NCI-H1694 treated with DMSO at 0.1 percent for 48 hours (cell line): ENCODE results near the gene REXO4.

ENCODE experiments used
- DNase-seq: peaks from one replicate; lab custom pipeline; 2025; lab: John Stamatoyannopoulos, UW

The REXO4 gene

DNA sequence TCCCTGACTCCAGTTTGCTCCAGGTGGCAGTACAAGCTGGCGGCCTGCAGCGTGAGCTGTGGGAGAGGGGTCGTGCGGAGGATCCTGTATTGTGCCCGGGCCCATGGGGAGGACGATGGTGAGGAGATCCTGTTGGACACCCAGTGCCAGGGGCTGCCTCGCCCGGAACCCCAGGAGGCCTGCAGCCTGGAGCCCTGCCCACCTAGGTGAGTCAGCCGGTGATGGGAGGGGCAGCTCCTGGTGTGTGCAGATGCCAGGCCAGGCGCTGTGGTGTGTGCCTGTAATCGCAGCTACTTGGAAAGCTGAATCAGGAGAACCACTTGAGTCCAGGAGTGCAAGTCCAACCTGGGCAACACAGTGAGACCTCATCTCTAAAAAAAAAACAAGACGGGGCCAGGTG lies 31.9 kb upstream of the REXO4 start:
- DNase-seq = no peak

DNA sequence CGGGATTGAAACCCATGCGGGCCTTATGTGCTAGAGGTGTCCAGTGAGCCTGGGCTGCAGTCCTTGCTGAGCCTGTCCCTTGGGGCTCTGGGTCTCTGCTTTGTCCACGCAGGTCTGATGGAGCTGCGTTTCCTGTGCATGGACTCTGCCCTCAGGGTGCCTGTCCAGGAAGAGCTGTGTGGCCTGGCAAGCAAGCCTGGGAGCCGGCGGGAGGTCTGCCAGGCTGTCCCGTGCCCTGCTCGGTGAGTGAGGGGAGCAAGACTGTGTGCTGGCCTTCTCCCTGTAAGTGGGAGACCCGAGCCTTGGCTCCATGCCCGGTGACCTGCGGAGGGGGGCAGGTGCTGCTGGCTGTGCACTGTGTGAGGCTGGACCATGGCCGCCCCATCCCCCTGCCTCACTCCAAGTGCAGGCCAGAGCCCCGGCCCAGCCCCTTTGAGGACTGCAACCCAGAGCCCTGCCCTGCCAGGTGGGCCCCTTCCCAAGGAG lies 30.7 kb upstream of the REXO4 start:
- no peak for DNase-seq

DNA sequence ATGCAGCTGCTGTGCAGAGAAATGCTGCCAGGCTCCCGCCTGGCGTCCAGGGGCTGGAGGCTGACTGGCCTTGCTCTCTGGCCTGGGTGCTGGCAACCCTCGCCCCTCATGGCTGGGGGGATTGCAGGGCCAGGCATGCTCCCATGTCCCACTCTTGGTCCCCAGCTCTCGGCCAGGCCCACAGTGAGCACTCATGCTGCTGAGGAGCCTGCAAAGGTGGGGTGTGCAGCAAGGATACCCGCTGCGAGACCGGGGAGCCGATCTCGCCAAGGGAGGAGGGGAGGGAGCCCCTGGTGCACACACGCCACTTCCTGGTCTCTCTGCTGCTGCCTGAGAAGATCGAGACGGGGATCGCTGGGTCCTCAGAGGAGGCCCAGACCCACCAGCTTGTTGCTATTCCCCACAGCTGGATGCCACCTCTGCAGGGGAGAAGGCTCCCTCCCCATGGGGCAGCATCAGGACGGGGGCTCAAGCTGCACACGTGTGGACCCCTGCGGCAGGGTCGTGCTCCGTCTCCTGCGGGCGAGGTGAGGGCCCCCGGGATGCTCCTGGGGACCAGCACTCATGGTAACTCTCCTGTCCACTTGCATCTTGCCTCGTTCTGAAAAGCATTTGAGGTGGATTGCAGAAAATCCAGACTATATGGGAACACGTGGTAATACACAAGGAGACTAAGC lies 27.6 kb upstream of the REXO4 start:
- no peak for DNase-seq

DNA sequence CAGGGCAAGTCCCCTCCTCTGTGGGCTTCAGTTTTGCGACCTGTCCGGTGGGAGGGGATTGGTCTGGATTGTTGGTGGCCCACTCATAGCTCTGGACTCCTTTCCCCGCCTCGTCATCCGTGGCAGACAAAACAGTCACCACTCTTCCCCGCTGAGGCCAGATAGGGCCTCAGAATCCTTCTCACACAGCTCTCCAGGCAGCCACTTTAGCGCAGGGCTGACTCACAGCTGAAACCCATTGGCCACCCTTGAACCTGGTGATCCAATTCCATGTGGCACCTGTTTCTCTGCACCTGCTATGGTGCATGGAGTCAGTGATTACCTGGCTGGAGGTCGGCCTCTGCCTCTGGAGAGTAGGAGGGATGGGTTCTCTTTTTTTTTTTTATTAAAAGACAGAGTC lies 26.2 kb upstream of the REXO4 start:
- DNase-seq = no peak

DNA sequence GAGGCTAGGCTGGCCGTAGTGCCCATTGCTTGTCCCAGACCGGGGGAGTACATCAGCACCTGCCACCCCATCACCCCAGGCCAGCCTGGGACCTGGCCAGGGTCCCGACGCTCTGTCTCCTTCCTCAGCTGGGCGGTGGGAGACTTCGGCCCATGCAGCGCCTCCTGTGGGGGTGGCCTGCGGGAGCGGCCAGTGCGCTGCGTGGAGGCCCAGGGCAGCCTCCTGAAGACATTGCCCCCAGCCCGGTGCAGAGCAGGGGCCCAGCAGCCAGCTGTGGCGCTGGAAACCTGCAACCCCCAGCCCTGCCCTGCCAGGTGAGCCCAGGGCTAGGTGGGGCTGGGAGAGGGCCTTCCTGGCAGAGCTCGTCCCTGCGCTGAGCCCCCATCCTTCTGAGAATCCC lies 25.4 kb upstream of the REXO4 start:
- DNase-seq = no peak

DNA sequence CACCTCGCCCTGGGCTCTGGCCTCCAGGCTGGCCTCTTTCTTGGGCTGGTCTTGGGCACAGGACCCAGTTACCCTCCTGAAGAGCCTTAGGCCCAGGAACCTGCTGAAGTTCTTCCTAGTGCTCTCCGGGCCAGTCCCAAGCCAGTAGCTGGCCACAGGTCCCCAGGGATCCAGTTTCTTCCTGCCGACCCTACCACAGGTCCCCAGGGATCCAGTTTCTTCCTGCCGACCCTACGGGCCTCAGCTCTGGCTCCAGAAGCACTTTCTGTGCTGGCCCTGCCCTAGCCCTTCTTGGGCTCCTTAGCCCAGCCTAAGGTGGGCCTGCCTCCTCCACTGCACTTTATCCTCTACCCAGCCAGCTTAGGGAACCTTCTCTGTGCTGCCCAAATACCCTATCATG lies 23.8 kb upstream of the REXO4 start:
- no peak for DNase-seq

DNA sequence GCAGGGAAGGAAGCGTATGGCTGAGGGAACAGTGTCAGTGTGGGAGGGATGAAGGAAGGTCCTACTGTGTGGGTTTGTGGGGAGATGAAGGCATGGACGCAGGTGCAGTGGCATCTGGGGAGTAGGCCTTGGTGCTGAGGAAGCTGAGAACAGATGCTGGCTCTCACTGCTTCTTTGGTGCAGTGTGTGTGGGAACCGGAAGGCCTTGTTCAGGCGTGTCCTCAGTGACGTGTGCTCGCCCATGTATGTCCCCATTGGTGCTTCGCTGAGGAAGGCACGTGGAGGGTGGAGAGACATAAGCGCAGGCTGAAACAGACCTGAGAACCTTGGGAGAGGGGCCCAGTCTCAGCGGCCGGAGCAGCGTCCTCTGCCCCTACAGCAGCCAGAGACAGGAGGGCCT lies 23.1 kb upstream of the REXO4 start:
- no peak for DNase-seq

DNA sequence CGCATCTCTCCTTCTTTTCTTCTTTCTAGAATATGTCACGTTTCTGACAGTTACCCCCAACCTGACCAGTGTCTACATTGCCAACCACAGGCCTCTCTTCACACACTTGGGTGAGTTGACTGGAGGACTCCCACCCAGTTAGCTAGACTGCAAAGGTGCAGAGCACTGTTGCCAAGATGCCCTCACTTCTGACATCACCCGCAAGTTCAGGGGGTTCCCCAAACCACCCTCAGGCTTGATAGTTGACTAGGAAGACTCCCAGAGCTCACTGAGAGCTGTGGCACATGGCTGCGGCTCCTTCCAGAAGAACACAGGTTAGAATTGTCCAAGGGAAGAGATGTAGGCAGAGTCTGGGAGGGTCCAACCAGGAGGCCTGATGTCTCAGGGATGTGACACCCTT lies 21.5 kb upstream of the REXO4 start:
- no peak for DNase-seq

DNA sequence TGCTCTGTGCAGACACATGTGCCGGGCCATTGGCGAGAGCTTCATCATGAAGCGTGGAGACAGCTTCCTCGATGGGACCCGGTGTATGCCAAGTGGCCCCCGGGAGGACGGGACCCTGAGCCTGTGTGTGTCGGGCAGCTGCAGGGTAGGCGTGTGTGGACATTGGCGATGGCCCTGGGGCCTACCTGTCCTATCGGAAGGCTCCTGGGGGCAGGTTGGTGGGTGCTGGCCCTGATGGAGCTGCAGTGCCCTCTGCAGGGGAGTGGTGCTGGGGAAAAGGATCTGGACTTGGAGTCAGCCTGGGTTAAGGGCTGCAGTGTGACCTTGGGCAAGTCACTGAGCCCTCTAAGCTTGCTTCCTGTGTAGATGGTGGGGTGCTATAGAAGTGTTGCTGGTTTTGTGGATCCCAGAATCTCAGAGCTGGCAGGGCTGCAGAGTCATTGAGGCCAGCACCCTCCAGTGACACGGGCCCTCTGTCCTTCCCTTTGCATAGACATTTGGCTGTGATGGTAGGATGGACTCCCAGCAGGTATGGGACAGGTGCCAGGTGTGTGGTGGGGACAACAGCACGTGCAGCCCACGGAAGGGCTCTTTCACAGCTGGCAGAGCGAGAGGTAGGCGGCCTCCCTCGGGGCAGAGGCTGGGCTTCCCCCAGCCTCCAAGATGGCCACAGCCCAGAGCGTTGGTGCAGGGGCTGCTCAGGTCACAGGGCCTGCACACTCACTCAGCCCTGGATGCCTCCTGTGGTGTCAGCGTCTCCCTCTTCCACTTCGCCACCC lies 20.1 kb upstream of the REXO4 start:
- DNase-seq = no peak

DNA sequence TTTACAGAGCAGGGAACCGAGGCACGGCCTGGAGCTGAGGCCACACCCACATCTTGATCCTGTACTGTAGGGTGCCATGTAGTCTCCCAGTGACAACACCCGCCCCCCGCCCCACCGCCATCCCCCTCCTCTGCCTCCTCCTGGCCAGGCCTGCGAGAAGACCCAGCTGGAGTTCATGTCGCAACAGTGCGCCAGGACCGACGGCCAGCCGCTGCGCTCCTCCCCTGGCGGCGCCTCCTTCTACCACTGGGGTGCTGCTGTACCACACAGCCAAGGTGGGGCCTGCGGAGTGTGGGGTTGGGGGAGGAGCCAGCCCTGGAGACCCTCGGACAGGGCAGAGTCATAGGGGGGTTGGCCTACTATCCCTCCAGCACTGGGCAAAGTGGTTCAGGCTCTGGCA lies 18.9 kb upstream of the REXO4 start:
- DNase-seq = no peak

DNA sequence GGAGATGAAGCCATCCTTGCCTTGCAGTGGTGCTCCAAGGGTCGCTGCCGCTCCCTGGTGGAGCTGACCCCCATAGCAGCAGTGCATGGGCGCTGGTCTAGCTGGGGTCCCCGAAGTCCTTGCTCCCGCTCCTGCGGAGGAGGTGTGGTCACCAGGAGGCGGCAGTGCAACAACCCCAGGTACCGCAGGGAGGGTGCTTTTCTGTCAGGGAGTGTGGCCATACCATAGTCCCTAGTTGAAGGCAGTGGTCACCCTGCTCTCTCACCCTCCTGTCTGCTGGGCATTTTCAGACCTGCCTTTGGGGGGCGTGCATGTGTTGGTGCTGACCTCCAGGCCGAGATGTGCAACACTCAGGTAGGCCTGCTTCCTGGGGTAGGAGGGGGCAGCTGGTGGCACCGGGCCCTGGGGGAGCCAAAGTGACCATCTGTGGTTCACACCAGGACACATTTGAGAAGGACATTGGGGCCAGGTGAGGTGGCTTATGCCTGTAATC lies 15.6 kb upstream of the REXO4 start:
- no peak for DNase-seq

DNA sequence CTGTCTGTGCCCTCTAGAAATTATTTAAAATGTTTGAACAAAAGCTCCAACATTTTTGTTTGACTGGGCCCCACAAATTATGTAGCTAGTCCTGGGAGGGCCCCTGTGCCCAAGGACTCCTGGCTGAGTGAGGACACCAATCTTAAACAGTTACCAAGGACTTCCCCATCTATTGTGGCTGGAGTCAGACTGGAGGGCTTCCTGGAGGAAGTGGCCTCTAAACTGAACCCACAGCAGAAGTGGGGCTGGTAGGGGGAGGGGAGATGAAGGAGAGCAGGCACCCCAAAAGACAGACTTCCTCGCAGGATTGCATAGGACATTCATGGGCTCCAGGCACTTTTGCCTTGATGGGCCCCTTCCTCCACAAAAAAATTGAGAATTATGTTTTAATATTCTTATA lies 12.4 kb upstream of the REXO4 start:
- DNase-seq = no peak

DNA sequence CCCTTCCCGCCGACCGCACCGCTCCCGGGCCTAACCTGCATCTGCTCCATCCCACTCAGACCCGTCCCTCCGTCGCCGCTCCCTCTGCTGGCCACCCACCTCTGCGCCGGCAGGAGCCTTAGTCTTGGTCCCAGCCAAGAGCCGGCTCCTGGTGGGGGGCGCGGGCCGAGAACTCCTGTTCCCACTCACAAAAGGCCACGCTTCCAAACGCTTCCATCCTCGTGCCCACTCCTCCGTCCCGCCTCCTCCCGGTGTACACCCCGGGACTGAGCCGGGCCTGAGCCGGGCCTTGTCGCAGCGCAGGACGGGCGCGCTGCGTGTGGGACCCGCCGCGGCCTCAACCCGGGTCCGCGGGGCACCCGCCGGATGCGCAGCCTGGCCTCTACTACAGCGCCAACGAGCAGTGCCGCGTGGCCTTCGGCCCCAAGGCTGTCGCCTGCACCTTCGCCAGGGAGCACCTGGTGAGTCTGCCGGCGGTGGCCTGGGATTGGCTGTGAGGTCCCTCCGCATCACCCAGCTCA lies 11.9 kb upstream of the REXO4 start:
- no peak for DNase-seq

DNA sequence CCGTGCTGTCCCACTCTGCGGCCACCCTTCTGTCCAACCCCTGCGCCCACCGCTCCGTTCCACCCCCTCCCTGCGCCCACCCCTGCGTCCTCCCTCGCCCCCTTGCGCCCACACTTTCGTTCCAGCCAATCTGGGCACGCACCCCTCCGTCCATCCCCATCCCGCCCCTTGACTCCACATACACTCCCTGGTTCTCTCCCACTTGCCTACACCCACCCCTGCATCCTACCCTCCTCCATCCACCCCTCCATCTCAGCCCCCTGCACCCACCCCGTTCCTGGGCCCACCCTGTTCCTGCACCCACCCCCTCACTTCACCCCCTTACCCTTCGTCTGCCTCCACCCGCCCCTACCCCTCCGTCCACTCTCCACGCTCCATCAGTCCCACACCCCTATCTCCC lies 11.4 kb upstream of the REXO4 start:
- DNase-seq = no peak

DNA sequence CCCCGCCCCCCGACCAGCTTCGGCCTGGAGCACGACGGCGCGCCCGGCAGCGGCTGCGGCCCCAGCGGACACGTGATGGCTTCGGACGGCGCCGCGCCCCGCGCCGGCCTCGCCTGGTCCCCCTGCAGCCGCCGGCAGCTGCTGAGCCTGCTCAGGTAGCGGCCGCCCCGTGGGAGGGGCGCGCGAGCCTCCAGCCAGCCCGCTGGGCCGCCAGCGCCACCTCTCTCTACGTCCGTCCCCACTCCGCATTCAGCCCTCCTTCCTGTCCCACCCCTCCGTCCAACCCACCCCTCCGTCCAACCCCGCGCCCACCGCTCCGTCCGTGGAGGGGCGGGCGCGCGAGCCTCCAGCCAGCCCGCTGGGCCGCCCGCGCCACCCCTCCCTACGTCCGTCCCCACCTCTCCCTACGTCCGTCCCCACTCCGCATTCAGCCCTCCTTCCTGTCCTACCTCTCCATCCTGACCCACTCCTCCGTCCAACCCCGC lies 10.8 kb upstream of the REXO4 start:
- DNase-seq = no peak

DNA sequence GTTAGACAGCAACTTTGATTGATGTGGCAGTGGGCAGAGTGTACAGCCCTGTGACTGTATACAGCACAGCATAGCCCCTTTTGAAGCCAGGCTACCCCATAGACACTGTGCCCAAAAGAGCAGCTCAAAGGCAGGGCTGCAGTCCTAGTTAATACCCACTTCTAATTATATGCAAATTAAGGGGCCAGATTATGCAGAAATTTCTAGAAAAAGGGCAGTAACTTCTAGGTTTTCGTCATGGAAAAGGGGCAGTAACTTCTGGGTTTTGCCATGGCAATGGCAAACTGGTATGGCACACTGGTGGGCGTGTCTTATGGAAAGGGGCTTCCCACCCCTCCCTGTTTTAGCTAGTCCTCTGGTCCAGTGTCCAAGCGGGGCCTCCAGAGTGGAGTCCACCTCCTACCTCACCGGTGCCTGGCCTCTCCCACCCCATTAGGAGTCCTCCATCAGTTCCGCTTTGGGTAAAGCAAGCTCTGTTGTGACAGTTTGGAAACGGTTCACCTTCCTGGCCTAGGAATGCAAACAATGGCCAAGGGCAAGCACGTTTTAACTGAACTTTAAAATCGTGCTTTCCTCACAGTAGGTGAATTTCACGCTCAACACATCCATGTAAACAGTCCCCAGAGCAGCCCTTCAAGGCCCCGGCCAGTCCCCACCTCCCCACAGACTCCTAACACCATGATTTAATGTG lies 10.0 kb upstream of the REXO4 start:
- no peak for DNase-seq

DNA sequence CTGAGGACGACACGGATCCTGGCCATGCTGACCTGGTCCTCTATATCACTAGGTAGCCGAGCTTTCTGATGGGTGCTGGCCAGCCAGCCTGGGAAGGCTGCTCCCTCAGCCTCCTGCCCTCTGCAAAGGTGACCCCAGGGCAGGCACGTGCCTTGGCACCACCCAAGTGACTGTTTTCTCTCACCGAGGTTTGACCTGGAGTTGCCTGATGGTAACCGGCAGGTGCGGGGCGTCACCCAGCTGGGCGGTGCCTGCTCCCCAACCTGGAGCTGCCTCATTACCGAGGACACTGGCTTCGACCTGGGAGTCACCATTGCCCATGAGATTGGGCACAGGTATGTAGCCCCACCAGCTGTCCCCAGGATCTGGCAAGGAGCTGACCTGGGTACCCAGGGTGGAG lies 8.2 kb upstream of the REXO4 start:
- no peak for DNase-seq

DNA sequence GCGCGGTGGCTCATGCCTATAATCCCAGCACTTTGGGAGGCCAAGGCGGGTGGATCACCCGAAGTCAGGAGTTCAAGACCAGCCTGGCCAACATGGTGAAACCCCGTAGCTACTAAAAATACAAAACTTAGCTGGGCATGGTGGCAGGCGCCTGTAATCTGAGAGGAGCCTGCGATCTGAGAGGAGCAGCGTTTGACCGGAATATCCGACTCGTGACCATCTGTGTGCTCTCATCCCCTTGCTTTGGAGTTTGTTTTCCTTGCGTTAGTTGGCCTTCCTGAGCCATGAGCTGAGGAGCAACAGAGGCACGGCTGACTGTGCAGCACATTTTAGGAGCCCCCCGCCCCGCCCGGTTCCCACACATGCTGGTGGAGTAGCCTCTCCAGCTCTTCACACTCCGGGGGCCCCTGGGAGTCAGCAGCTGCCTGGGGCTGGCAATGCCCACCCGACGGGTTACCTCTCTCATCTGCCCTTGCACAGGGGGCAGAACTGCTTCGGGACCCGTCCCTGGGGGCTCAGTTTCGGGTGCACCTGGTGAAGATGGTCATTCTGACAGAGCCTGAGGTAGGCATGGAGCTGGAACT lies 7.3 kb upstream of the REXO4 start:
- DNase-seq = no peak

DNA sequence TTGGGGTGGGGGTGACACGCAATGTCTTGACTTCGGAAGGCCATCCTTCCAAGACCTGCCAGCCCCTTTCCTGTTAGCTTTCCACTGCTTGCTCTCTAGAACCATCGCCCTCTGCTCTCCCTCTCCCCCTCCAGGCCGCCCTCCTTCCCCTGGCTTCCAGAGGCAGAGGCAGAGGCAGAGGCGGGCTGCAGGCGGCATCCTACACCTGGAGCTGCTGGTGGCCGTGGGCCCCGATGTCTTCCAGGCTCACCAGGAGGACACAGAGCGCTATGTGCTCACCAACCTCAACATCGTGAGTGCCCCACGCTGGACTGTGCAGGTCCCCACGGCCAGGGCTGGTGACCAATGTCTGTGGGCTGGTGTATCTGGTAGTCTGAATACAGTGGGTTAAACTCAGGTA lies 6.4 kb upstream of the REXO4 start:
- DNase-seq = no peak

DNA sequence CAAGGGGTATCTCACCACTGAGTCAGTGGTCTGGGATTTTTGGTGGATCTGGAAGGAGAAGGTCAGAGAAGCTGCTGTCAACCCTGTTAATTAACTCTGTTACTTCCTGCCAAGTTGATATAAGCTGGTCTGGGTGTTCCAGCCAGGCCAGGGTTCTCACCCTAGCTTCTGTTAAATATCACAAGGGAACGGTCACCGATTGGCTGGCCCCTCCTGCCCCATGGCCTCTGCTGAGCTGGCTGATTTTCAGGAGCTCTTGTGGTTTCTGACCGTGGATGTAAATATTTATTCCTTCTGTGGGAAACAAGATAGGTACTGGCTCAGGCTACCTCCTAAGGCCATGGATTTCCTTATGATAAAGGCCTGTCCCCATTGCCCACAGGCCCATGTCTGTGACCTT lies 5.4 kb upstream of the REXO4 start:
- no peak for DNase-seq

DNA sequence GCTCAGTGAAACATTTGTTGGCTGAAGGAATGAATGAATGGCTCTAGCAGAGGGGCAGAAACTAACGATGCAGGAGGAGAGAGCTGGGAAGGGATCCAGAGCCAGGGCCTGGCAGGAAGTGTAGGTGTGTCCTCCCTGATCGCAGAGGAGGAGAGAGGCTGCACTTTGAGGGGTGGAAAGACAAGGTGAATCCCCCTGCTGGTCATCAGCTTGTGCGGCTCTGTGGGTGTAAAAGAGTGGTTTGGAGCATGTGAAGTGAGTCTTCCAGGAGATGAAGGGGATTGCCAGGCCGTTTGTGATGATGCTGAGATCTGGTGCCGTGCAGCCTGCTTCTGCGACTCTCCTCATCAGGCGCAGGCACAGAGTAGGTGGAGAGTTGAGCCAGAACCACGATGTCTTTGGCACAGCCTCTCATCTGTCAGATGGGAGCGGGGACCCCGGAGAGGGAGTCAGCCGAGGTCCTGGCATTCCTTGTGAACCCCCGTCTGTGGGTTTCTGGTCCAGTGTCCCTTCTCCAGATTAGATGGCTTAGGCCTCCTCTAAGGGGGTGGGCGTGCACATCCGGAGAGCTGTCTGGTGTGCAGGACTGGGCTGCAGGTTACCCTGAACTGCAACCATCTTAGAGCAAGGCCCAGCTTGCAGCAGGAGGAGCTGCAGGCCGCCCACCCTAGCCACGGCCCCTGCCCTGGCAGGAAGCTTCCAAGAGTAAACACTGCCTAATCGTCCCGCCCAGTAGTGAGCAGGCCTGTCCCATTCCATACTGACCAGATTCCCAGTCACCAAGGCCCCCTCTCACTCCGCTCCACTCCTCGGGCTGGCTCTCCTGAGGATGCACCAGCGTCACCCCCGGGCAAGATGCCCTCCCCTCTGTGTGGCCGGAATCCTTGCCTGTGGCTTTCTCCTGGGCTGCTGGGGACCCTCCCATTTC lies 4.1 kb upstream of the REXO4 start, which contains the start of gene ADAMTS13:
TSS of gene ADAMTS13 (plus strand) at position 753 of the 928 bp plus-strand sequence. CDS start at position 830, 77 bp downstream.
- no peak for DNase-seq
